Kidney capillary endothelial cell (primary cell): ENCODE measurements around the gene CPTP.

ENCODE experiments used
- DNase-seq: peaks from one replicate; pipeline ENCODE4 v3.0.0-alpha.2; 2018; ENCODE audit warnings: low spot score

Gene CPTP

DNA sequence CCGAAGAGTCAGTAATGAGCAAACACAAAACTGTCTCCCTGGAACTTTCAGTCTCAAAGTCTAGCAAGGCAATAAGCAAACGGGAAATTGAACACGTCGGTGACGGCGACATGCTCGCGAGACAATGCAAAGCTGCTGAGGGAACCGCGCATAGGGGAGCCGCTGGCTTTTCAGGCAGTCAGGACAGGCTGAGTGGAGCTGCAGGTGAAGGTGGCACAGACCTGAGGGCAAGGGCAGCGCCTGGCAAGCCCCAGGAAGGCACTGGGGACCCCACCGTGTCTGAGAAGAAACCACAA is 5.0 kb upstream of the CPTP start:
- no peak for DNase-seq

DNA sequence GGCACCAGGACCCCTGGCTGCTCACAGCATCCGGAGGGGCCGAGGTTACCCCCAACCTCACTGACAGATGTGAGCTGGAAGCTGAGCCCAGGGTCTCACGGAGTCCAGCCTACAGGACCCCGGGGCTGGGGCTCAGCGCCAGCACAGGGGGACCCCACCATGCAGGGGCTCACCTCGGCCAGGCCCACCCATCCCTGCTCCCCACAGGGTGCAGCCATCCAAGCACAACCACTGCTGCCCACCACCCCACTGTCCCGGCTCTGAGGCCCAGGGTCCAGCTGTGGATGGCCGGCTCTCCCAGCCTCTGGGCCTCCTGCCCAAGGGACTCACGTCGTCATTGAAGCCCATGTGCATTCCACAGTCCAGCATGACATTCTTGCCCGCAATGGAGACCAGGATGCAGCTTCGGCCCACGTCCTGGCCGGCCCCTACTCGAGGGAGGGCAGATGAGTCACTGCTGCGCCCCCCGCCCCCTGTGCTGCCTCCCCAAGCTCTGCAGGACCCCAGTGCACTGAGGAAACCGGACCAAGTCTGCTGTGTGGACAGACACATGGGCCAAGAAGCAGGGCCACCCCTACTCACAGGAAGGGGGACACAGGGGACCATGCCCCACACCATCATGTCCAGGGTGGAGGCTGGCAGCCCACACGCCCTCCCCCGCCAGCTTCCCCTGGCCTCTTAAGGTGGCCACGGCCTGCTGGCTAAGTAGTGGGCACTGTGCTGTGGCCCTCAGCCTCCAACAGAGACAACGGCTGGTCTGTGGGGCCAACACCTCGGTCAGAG is 3.7 kb upstream of the CPTP start:
- DNase-seq = no peak

DNA sequence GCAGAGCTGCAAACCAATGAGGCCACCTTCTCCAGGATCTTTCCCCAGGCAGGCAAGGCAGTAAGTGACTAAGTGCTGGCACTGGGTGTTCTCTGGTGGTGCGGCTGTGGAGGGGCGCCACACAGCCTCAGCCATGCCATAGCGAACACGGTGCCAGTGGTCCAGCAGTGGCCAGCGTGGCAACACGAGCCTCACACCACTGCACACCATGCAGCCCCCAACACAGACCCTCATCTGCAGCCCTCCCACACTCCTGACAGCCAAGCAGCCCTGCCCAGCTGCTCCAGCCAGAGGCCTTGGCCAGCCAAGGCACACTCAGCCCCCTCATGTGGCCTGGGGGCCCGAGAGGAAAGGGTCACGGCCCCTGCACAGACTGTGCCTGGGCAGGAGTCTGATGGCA is 3.1 kb upstream of the CPTP start:
- DNase-seq = no peak

DNA sequence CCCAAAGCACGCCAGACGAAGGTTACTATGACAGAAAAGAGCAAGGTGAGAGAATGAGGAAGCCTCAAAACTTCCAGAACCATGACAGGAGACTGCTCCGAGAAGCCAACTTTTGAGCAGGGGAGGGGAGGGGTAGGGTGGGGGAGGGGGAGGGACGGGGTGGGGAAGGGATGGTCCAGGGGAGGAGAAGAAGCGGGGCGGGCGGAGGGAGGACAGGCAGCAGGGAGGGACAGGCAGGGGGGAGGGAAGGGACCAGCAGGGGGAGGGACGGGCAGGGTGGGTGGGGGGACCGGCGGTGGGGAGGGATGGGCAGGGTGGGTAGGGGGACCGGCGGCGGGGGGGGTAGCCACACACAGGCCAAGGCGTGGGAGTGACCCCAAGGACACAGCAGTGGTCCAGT is 2.2 kb upstream of the CPTP start:
- DNase-seq = no peak

DNA sequence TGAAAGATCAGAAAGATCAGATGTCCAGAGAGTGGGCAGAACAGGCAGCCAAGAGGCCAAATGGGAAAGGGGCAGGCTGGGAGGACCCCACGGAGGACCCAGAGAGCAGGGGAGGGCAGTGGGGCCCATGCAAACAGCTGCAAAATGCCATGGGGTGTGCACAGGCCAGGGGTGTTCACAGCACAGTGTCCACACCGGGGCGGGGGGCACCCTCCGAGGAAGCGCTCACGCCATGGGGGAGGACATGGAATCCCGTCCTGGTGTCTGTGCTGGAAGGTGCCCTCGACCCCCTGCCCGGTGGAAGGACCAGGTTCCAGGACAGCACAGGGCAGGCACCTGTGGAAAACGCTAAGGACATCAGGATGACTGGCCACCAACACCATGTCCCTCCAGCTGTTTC is 1.6 kb upstream of the CPTP start:
- DNase-seq = no peak

DNA sequence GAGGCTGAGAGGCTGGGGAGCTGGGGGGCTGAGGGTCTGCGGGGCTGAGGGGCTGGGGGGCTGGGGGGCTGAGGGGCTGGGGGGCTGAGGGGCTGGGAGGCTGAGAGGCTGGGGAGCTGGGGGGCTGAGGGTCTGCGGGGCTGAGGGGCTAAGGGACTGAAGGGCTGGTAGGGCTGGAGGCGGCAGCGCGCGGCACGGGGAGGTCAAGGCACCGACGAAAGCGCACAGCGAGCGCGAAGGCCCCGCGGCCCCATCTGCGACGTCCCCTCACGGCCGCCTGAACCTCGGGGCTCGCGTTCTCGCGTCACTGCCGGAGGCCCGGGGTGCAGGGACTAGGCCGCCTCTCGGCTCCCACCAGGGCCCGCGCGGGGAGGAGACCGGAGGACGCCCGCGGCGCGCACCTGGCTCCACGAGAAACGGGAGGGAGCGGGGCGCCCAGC is 498 bp upstream of the CPTP start:
- DNase-seq = no peak

DNA sequence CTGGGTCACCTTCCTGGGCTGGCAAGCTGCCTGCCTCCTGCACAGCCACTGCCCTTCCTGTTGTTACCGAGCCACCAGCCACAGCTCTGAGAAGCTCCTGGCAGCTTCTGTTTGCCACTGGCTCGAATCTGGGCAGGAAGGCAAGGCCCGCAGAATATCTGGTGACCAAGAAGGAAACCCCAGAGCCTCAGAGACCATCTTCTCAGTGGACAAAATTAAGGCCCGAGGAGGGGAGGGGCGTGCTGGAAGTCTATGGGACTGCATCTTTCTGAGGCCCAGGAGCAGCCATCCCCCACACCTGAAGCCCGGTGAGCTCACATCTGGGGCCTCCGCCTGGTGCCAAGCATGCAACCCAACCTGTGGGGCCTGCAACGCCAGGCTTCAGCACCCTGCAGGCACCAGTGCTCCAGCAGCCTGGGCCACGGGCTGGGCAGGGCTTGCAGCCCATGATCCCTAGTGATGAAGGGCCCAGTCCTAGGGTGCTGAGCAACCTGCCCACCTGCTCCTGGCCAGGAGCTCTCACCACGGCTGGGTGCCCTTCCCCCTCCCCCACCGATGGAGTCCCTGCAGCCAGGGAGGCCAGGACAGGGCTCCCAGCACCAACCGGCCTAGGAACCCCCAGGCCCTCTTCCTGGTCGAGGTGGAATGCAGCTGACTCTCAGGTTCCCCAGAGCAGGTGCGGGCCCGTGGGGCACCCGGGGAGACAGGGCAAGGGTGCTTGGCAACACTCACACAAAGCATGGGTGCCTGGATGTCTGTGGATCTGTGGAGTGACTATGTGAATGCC is 879 bp downstream of the CPTP start:
- DNase-seq = no peak

DNA sequence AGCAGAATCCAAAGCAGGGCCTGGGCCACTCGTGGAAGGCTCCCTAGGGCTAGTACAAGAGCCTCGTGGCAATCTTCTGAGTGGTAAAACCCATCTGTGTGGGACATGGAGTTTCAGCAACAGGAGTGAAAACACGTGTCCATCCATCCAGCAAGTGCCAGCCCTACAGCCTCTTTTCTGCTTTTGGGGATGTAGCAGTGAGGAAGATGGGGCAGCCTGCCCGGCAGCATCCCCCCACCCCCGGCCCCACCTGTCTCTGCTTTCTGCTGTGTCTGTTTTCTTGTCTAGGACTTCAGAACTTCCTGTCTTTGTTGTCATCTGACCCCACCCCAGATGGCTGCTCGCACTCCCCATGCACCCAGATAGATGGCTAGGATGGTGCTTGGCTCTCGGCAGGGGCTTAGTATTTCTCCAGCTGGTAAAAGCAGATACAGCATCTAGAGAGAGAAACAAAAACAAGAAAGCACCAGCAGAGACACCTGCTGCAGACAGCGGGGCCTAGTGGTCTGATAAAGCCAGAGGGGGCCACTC is 1.5 kb downstream of the CPTP start:
- DNase-seq = no peak

DNA sequence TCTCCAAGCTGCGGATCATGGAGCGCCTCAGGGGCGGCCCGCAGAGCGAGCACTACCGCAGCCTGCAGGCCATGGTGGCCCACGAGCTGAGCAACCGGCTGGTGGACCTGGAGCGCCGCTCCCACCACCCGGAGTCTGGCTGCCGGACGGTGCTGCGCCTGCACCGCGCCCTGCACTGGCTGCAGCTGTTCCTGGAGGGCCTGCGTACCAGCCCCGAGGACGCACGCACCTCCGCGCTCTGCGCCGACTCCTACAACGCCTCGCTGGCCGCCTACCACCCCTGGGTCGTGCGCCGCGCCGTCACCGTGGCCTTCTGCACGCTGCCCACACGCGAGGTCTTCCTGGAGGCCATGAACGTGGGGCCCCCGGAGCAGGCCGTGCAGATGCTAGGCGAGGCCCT is 2.7 kb downstream of the CPTP start:
- DNase-seq = no peak

DNA sequence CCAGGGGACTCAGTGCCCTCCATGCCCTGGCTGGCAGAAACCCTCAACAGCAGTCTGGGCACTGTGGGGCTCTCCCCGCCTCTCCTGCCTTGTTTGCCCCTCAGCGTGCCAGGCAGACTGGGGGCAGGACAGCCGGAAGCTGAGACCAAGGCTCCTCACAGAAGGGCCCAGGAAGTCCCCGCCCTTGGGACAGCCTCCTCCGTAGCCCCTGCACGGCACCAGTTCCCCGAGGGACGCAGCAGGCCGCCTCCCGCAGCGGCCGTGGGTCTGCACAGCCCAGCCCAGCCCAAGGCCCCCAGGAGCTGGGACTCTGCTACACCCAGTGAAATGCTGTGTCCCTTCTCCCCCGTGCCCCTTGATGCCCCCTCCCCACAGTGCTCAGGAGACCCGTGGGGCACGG is 3.7 kb downstream of the CPTP start:
- DNase-seq = no peak

DNA sequence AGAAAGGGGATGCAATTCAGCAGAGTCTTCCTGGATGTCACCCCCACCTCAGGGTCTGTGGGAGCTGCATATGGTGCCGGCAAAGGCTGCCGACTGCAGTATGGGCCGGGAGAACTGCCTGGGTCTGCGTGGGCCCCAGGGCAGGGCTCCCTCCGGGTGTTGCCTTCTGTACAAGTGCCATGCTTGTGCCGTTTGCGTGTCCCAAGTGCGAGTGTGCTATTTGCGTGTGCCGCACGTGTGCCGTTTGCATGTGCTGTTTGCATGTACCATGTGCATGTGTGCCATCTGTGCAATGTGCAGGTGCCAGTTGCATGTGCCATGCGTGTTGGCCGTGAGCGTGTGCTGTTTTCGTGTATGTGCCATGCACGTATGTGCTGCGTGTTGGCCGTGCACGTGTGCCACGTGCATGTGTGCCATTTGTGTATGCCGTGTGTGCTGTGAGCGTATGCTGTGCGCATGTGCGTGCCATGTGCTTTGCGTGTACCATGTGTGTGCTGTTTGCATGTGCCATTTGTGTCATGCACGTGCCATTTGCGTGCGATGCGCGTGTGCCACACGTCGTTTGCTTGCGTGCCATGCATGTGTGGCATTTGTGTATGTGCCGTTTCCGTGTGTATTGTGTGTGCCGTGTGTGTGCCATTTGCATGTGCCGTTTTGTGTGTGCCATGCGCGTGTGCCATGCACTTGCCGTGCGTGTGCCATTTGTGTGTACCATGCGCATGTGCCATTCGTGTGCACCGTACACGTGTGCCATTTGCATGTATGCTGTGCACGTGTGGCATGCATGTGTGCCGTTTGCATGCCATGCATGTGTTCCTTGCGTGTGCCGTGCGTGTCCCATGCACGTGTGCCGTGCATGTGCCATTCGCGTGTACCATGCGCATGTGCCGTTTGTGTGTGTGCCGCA is 5.0 kb downstream of the CPTP start:
- no peak for DNase-seq

DNA sequence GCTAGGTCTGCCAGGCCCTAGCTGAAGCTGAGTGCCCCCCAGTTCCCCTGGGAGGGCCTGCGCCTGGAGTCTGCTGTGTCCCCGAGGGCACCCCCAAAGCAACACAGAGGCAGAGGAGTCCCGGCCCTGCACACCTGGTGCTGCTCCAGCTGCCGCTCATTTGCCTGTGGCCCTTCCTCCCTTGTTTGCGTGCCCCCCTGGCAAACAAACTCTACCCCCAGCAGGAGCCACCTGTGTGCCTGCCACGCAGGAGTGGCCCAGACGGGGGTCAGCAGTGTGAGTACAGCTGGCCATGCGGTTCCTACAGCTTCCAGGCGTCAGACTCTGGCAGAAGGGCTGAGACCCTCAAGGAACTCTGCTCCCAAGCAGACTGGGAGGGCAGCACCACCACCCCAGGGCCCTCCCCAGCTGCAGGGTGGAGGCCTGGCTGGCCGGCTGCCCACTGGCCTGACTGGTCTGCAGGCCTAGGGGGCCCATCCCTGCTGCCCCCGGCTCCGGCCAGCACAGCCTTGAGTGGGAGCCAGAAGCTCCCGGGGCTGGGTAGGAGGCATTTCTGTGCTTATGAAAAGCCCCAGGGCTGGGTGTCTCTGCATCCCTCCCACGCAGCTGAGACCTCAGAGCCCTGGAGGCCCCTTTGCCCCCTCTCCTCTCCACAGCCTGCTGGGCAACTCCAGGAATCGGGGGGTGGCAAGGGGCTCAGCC is 5.9 kb downstream of the CPTP start:
- no peak for DNase-seq

DNA sequence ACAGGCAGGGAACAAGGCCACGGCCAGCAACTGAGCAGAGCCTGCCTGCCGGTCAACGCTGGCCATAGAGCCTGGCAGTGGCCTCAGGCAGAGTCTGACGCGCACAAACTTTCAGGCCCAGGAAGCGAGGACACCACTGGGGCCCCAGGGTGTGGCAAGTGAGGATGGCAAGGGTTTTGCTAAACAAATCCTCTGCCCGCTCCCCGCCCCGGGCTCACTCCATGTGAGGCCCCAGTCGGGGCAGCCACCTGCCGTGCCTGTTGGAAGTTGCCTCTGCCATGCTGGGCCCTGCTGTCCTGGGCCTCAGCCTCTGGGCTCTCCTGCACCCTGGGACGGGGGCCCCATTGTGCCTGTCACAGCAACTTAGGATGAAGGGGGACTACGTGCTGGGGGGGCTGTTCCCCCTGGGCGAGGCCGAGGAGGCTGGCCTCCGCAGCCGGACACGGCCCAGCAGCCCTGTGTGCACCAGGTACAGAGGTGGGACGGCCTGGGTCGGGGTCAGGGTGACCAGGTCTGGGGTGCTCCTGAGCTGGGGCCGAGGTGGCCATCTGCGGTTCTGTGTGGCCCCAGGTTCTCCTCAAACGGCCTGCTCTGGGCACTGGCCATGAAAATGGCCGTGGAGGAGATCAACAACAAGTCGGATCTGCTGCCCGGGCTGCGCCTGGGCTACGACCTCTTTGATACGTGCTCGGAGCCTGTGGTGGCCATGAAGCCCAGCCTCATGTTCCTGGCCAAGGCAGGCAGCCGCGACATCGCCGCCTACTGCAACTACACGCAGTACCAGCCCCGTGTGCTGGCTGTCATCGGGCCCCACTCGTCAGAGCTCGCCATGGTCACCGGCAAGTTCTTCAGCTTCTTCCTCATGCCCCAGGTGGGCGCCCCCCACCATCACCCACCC is 6.7 kb downstream of the CPTP start, which contains the start of gene TAS1R3:
Gene TAS1R3 (plus strand): TSS at position 213 of the 898 bp plus-strand sequence. CDS start 66 bp downstream, at position 279.
- DNase-seq = no peak

DNA sequence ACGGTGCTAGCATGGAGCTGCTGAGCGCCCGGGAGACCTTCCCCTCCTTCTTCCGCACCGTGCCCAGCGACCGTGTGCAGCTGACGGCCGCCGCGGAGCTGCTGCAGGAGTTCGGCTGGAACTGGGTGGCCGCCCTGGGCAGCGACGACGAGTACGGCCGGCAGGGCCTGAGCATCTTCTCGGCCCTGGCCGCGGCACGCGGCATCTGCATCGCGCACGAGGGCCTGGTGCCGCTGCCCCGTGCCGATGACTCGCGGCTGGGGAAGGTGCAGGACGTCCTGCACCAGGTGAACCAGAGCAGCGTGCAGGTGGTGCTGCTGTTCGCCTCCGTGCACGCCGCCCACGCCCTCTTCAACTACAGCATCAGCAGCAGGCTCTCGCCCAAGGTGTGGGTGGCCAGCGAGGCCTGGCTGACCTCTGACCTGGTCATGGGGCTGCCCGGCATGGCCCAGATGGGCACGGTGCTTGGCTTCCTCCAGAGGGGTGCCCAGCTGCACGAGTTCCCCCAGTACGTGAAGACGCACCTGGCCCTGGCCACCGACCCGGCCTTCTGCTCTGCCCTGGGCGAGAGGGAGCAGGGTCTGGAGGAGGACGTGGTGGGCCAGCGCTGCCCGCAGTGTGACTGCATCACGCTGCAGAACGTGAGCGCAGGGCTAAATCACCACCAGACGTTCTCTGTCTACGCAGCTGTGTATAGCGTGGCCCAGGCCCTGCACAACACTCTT is 7.6 kb downstream of the CPTP start:
- DNase-seq = no peak

DNA sequence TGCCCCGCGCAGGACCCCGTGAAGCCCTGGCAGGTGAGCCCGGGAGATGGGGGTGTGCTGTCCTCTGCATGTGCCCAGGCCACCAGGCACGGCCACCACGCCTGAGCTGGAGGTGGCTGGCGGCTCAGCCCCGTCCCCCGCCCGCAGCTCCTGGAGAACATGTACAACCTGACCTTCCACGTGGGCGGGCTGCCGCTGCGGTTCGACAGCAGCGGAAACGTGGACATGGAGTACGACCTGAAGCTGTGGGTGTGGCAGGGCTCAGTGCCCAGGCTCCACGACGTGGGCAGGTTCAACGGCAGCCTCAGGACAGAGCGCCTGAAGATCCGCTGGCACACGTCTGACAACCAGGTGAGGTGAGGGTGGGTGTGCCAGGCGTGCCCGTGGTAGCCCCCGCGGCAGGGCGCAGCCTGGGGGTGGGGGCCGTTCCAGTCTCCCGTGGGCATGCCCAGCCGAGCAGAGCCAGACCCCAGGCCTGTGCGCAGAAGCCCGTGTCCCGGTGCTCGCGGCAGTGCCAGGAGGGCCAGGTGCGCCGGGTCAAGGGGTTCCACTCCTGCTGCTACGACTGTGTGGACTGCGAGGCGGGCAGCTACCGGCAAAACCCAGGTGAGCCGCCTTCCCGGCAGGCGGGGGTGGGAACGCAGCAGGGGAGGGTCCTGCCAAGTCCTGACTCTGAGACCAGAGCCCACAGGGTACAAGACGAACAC is 8.3 kb downstream of the CPTP start:
- DNase-seq = no peak

DNA sequence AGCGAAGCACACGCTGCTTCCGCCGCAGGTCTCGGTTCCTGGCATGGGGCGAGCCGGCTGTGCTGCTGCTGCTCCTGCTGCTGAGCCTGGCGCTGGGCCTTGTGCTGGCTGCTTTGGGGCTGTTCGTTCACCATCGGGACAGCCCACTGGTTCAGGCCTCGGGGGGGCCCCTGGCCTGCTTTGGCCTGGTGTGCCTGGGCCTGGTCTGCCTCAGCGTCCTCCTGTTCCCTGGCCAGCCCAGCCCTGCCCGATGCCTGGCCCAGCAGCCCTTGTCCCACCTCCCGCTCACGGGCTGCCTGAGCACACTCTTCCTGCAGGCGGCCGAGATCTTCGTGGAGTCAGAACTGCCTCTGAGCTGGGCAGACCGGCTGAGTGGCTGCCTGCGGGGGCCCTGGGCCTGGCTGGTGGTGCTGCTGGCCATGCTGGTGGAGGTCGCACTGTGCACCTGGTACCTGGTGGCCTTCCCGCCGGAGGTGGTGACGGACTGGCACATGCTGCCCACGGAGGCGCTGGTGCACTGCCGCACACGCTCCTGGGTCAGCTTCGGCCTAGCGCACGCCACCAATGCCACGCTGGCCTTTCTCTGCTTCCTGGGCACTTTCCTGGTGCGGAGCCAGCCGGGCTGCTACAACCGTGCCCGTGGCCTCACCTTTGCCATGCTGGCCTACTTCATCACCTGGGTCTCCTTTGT is 9.1 kb downstream of the CPTP start:
- DNase-seq = no peak

DNA sequence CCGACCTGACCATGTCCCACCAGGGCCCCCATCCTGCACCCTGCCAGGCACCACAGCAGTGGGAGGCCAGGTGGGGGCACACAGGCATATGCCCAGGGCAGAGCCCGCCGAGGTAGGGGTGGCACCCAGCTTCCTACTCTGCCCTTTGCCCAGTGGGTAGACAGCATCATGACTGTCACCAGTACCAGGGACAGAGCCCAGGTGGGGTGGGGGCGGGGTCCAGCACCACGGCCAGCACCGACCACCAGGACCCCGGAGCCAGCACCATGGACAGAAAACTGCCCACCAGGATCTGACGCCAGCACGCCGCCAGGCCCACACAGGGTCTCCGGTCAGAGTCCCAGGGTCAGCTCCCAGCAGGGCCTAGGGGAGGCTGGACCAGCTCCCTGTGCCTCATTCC is 10.2 kb downstream of the CPTP start:
- no peak for DNase-seq

DNA sequence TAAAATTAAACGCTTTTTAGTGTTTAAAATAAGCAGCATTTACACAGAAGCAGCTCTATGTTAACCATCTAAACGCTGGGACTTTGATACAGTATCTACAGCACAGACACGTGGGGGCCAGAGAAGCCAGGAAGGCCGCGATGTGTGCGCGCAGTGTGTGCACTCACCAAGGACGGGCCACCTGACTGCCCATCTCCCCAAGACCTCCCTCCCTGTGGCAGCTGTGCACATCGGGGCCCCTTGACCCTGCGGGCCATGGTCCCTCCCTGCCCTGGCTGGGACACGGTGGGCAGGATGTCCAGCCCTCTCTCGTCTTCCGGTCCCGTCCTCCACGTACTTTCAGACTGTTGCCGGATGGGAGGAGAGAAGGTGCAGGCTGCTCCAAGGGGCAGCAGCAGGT is 10.7 kb downstream of the CPTP start:
- no peak for DNase-seq

DNA sequence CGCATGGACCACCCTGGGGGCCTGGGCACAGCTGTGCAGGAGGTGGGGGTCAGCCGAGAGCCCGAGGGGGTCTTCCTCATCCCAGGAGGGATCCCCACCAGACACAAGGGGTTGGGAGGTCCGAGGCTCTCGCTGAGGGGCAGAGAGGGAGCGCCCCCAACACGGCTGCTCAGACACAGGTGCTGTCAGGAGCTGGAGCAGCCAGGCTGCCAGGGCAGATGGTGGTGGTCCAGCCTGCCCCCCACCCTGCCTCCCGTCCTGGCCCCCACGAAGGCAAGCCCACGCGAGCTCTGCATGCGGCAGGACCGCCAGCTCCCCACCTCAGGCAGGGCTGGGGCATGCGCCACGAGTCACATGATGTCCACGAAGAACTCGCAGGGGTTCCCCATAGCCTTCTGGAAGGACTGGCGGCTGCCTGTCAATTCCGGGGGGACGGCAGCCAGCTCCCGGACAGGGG is 11.2 kb downstream of the CPTP start:
- DNase-seq = no peak
